Hepatocyte (in vitro differentiated cells): ENCODE data around the gene SRRM3. TPM values are rescaled to one million over a fixed set of nuclear protein-coding genes. Genes with fewer than 3 reads are reported as not detected.

ENCODE experiments used
- DNase-seq: peaks from one replicate; pipeline ENCODE4 v3.0.0-alpha.2; 2016; ENCODE audit warnings: low spot score
- H2AFZ ChIP-seq: fragments of 200-600 bp; sonication (generic); 2 replicates; pipeline ENCODE4 v1.6.0; 2016; ENCODE audit warnings: antibody characterized with exemption, mild to moderate bottlenecking
- H3K27ac ChIP-seq: fragments of 200-600 bp; sonication (generic); 2 replicates; pipeline ENCODE4 v1.5.1; 2016; ENCODE audit warnings: mild to moderate bottlenecking
- H3K27me3 ChIP-seq: fragments of 200-600 bp; sonication (generic); 2 replicates; pipeline ENCODE4 v1.6.1; 2016
- H3K36me3 ChIP-seq: fragments of 200-600 bp; sonication (generic); replicated peaks from 2 replicates; pipeline ENCODE4 v1.5.1; 2016; ENCODE audit warnings: low read depth; ENCODE audit not compliant: insufficient read depth
- H3K4me1 ChIP-seq: fragments of 200-600 bp; sonication (generic); 2 replicates; pipeline ENCODE4 v1.5.1; 2016; ENCODE audit warnings: mild to moderate bottlenecking, moderate library complexity; ENCODE audit not compliant: insufficient read depth
- H3K4me2 ChIP-seq: fragments of 200-600 bp; sonication (generic); 2 replicates; pipeline ENCODE4 v1.6.0; 2016
- H3K4me3 ChIP-seq: fragments of 200-600 bp; sonication (generic); 2 replicates; pipeline ENCODE4 v1.5.1; 2016; ENCODE audit warnings: mild to moderate bottlenecking
- H3K79me2 ChIP-seq: fragments of 200-600 bp; sonication (generic); 2 replicates; pipeline ENCODE4 v1.6.0; 2017; ENCODE audit warnings: mild to moderate bottlenecking
- H3K9me2 ChIP-seq: fragments of 200-600 bp; sonication (generic); replicated peaks from 2 replicates; pipeline ENCODE4 v1.6.0; 2017; ENCODE audit warnings: mild to moderate bottlenecking; ENCODE audit not compliant: insufficient read depth
- H3K9me3 ChIP-seq: fragments of 200-600 bp; sonication (generic); 2 replicates; pipeline ENCODE4 v1.5.1; 2016; ENCODE audit warnings: low read depth, mild to moderate bottlenecking
- H4K20me1 ChIP-seq: fragments of 200-600 bp; sonication (generic); 2 replicates; pipeline ENCODE4 v1.6.0; 2016; ENCODE audit warnings: mild to moderate bottlenecking; ENCODE audit not compliant: insufficient read depth, poor library complexity, severe bottlenecking
- EZH2 ChIP-seq: fragments of 200-600 bp; sonication (generic); IDR thresholded peaks from 2 replicates; pipeline ENCODE4 v1.6.1; 2016; ENCODE audit warnings: antibody characterized with exemption, mild to moderate bottlenecking, borderline replicate concordance
- EZH2phosphoT487 ChIP-seq: fragments of 200-600 bp; sonication (generic); IDR thresholded peaks from one replicate; pipeline ENCODE4 v1.6.1; 2018; ENCODE audit warnings: antibody characterized with exemption, mild to moderate bottlenecking, low read depth, moderate library complexity; ENCODE audit not compliant: unreplicated experiment, severe bottlenecking
- WGBS: methylation state at CpG from one replicate; pipeline ENCODE4 v1.1.6; 2016; ENCODE audit warnings: low lambda C conversion rate; ENCODE audit errors: missing lambda C conversion rate; 5-methylcytosine and 5-hydroxymethylcytosine counted together
- polyA plus RNA-seq: library from polyadenylated mRNA; unstranded; fragments of >200 nt; fragmentation: Nextera tagmentation; extraction: Ambion mirVana; gene quantifications from 2 replicates; pipeline ENCODE4 v1.2.1, GENCODE V29; 2016
- total RNA-seq: library from RNA; depleted of rRNA; stranded (reverse); fragments of >200 nt; gene quantifications from 2 replicates; pipeline ENCODE4 v1.2.3, GENCODE V29; 2014
- TF ChIP-seq, protein P1 (sequence below): fragments of 200-600 bp; sonication (generic); IDR thresholded peaks from 2 replicates; pipeline ENCODE4 v1.5.1; 2016; ENCODE audit warnings: antibody characterized with exemption, mild to moderate bottlenecking; ENCODE audit not compliant: poor library complexity

SRRM3 gene
- total and polyA plus RNA-seq, 2 experiments from 2014 or later, result 1.5 to 2.3 TPM

DNA sequence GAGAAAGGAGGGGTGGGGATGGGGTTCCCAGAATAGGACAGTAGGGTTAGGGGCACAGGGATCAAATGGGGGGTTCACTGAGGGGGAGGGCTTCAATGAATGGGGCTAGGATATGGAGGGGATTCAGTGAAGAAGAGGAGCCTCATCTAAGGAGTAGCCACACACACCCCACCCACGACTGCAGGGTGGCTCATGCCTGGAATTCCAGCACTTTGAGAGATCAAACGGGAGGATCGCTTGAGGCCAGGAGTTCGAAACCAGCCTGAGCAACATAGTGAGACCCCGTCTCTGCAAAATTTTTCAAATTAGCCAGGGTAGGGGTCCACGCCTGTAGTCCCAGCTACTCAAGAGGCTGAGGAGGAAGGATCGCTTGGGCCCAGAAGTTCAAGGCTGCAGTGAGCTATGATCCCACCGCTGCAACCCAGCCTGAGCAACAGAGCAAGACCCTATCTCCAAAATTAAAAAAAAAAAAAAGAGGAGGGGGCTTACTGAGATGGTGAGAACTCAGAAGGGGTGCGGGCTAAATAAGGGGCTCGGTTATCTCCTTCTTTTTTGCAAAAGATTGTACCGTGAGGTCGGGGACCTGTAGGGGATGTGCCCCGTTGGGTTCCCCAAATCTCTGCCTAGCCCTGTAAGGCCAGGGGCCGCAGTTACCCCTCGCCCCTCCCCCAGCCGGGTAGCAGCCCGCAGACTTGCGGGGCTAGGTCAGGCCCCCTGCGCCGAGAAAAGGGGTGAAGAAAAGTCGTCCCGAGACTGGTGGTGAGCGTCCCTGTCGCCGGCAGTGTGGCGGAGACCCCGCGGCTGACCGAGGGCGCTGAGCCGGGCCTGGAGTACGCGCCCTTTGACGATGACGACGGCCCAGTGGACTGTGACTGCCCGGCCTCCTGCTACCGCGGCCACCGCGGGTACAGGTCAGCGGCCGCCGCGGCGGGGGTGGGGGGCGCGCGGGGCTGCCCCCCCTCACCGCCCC is 57.7 kb downstream of the SRRM3 start:
- Histone ChIP-seq H3K27ac (no peak overlapping the region), H3K79me2 (no peaks in the 10 kb centered on the region), H3K36me3 (no peaks in the 10 kb centered on the region), H3K9me2 (no peaks in the 10 kb centered on the region), H2AFZ (peak overlapping the region; percentile 60), H3K4me2 (peak overlapping the region; percentile 90), H4K20me1 (no peaks in the 10 kb centered on the region), H3K4me1 (no peaks in the 10 kb centered on the region), H3K9me3 (no peaks in the 10 kb centered on the region), H3K27me3 (peaks cover 5% of the 10 kb centered on the region), H3K4me3 (no peak overlapping the region)
- 27% methylated on average over 38 of the region's 50 CpGs for WGBS
- TF ChIP-seq EZH2phosphoT487, result no peak
- TF ChIP-seq EZH2, result no peak
- TF ChIP-seq, protein P1, sequence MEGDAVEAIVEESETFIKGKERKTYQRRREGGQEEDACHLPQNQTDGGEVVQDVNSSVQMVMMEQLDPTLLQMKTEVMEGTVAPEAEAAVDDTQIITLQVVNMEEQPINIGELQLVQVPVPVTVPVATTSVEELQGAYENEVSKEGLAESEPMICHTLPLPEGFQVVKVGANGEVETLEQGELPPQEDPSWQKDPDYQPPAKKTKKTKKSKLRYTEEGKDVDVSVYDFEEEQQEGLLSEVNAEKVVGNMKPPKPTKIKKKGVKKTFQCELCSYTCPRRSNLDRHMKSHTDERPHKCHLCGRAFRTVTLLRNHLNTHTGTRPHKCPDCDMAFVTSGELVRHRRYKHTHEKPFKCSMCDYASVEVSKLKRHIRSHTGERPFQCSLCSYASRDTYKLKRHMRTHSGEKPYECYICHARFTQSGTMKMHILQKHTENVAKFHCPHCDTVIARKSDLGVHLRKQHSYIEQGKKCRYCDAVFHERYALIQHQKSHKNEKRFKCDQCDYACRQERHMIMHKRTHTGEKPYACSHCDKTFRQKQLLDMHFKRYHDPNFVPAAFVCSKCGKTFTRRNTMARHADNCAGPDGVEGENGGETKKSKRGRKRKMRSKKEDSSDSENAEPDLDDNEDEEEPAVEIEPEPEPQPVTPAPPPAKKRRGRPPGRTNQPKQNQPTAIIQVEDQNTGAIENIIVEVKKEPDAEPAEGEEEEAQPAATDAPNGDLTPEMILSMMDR, result no peak
- DNase-seq, result no peak

DNA sequence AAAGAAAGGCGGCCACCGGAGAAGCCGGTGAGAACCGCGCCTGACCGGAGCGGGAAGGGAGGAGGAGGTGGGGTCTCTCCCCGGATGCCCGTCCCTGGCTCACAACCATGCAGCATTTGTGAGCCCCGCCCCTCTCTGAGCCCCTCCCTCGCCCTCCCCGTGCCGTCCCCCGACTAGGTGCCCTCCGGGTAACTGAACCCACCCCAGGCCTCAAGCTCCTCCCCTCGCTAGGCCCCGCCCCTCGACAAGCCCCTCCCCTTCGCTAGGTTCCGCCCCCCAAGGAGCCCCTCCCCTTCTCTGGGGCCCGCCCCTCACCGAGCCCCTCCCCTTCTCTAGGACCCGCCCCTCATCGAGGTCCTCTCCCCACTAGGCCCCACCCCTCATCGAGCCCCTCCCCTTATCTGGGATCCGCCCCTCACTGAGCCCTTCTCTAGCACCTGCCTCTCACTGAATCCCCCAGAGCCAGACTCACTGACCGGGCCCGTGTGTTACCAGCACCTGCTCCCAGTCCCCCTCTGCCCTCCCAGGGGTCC is 58.5 kb downstream of the SRRM3 start:
- H4K20me1 ChIP-seq, result no peaks in the 10 kb centered on the region
- H3K4me2 ChIP-seq, result peak overlapping the region; percentile 90
- no peak overlapping the region for H3K27ac ChIP-seq
- TF ChIP-seq, protein P1, result no peak
- no peak for TF ChIP-seq EZH2
- no peak for TF ChIP-seq EZH2phosphoT487
- no peaks in the 10 kb centered on the region for H3K79me2 ChIP-seq
- WGBS, result 17% methylated on average over 7 of the region's 28 CpGs
- H3K27me3 ChIP-seq, result peaks cover 5% of the 10 kb centered on the region
- no peaks in the 10 kb centered on the region for H3K36me3 ChIP-seq
- peak; percentile 62 for DNase-seq
- no peak overlapping the region for H3K4me3 ChIP-seq
- no peaks in the 10 kb centered on the region for H3K4me1 ChIP-seq
- H3K9me3 ChIP-seq, result no peaks in the 10 kb centered on the region
- H2AFZ ChIP-seq, result peak overlapping the region; percentile 60
- H3K9me2 ChIP-seq, result no peaks in the 10 kb centered on the region

DNA sequence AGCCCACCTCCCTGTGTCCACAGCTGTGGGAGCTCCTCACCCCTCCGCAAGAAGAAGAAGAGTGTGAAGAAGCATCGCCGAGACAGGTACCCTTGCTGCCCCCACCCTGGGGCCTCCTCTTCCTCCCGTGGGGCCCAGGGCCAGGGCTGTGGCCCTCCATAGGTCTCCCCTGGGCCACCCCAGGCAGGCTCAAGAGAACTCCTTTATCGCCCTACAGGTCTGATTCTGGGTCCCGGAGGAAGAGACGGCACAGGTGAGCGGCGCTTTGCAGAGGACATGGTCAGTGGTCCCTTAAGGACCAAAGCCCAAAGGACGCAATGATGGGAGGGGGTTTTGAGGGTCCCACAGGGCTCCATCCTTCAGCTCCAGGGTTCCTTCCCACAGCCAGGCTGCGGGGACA is 59.6 kb downstream of the SRRM3 start:
- Histone ChIP-seq H3K4me3 (no peak overlapping the region), H3K27ac (no peak overlapping the region), H3K36me3 (no peaks in the 10 kb centered on the region), H3K79me2 (no peaks in the 10 kb centered on the region), H3K27me3 (peaks cover 5% of the 10 kb centered on the region), H4K20me1 (no peaks in the 10 kb centered on the region), H3K9me2 (no peaks in the 10 kb centered on the region), H3K9me3 (no peaks in the 10 kb centered on the region), H3K4me2 (no peak overlapping the region), H3K4me1 (no peaks in the 10 kb centered on the region), H2AFZ (no peak overlapping the region)
- WGBS, result 95% methylated on average over 11 of the region's 11 CpGs
- no peak for DNase-seq
- TF ChIP-seq, protein P1, result no peak
- TF ChIP-seq EZH2phosphoT487 (no peak), EZH2 (no peak)
